Tibial nerve (tissue), 4 donors: ENCODE measurements around the gene KIF26A. TPM values are rescaled to one million over a fixed set of nuclear protein-coding genes. Genes with fewer than 3 reads are reported as not detected.

Experiments used
- DNase-seq, 2 donors: peaks; one replicate each; pipeline ENCODE4 v3.0.0-alpha.2; 2019; ENCODE audit warnings: low spot score in 2 of 2
- H3K27ac ChIP-seq, 4 donors: fragments of 200-600 bp; sonication (generic) in 3 of 4; one replicate each; pipeline ENCODE4 v1.5.1; 2017 to 2019; ENCODE audit warnings: mild to moderate bottlenecking in 1 of 4
- H3K27me3 ChIP-seq, 2 donors: fragments of 200-600 bp; sonication (generic) in 1 of 2; one replicate each; pipeline versions ENCODE4 v1.5.1 to v1.6.0; 2017 to 2019
- H3K36me3 ChIP-seq, 3 donors: fragments of 200-600 bp; sonication (generic); one replicate each; pipeline ENCODE4 v1.5.1; 2018 to 2019
- H3K4me1 ChIP-seq, 4 donors: fragments of 200-600 bp; sonication (generic) in 3 of 4; one replicate each; pipeline ENCODE4 v1.5.1; 2017 to 2019
- H3K4me3 ChIP-seq, 4 donors: fragments of 200-600 bp; sonication (generic) in 3 of 4; one replicate each; pipeline ENCODE4 v1.5.1; 2017 to 2019; ENCODE audit warnings: mild to moderate bottlenecking in 1 of 4, moderate library complexity in 1 of 4
- H3K9me3 ChIP-seq, 4 donors: fragments of 200-600 bp; sonication (generic) in 3 of 4; one replicate each; pipeline ENCODE4 v1.5.1; 2017 to 2019
- EP300 ChIP-seq, 2 donors: sonication (generic); formaldehyde crosslinking; IDR thresholded peaks; one replicate each; pipeline ENCODE4 v1.6.1; 2017; ENCODE audit warnings: antibody characterized with exemption in 2 of 2, mild to moderate bottlenecking in 1 of 2
- POLR2A ChIP-seq, 2 donors: fragments of 450-650 bp; IDR thresholded peaks; one replicate each; pipeline ENCODE4 v1.6.1; 2017; ENCODE audit warnings: antibody characterized with exemption in 2 of 2, mild to moderate bottlenecking in 2 of 2, moderate library complexity in 2 of 2
- WGBS, 2 donors: methylation state at CpG; one replicate each; pipeline ENCODE4 v1.1.5; 2018; 5-methylcytosine and 5-hydroxymethylcytosine counted together
- total RNA-seq, 4 donors: library from RNA; depleted of rRNA; stranded (reverse); fragments of >200 nt; gene quantifications; one replicate each; pipeline ENCODE4 v1.1.0, GENCODE V29; 2016
- TF ChIP-seq, protein P1 (sequence below), 5 experiments: fragments of 200-600 bp in 3 of 5; fragments of 450-650 bp in 2 of 5; sonication (generic) in 3 of 5; IDR thresholded peaks; one replicate each; pipeline ENCODE4 v1.5.1; 2016 to 2019; ENCODE audit warnings: antibody characterized with exemption in 5 of 5, mild to moderate bottlenecking in 3 of 5, moderate library complexity in 2 of 5

Gene KIF26A
- total RNA-seq, 4 donors from 2014 or later = 2.6 to 4.2 (median 3.3) TPM

DNA sequence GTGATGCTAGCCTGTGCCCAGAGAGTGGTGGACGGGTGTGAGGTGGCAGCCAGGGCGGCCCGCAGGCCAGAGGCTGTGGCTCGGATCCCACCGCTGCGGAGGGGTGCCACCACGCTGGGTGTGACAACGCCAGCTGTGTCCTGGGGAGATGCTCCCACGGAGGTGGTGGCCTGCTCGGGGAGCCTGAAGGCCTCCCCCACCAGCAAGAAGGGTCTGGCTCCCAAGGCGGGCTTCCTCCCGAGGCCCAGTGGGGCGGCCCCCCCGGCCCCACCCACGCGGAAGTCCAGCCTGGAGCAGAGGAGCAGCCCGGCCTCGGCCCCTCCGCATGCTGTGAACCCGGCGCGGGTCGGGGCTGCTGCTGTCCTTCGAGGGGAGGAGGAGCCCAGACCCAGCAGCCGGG is 38.2 kb downstream of the KIF26A start:
- 84 to 88% methylated on average over 7 to 10 of the region's 25 CpGs for WGBS, 2 donors
- no peak for DNase-seq
- TF ChIP-seq POLR2A (IDR thresholded peaks at IDR 0.05) = no peak
- no peak for TF ChIP-seq EP300 (IDR thresholded peaks at IDR 0.05)
- TF ChIP-seq, protein P1, sequence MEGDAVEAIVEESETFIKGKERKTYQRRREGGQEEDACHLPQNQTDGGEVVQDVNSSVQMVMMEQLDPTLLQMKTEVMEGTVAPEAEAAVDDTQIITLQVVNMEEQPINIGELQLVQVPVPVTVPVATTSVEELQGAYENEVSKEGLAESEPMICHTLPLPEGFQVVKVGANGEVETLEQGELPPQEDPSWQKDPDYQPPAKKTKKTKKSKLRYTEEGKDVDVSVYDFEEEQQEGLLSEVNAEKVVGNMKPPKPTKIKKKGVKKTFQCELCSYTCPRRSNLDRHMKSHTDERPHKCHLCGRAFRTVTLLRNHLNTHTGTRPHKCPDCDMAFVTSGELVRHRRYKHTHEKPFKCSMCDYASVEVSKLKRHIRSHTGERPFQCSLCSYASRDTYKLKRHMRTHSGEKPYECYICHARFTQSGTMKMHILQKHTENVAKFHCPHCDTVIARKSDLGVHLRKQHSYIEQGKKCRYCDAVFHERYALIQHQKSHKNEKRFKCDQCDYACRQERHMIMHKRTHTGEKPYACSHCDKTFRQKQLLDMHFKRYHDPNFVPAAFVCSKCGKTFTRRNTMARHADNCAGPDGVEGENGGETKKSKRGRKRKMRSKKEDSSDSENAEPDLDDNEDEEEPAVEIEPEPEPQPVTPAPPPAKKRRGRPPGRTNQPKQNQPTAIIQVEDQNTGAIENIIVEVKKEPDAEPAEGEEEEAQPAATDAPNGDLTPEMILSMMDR (IDR thresholded peaks at IDR 0.05) = no peak
- H3K27me3 ChIP-seq = no peaks in the 10 kb centered on the region
- H3K36me3 ChIP-seq = peaks cover 0 to 77% (median 0%) of the 10 kb centered on the region in 3 donors
- no peak overlapping the region for H3K27ac ChIP-seq
- no peaks in the 10 kb centered on the region for H3K9me3 ChIP-seq
- H3K4me1 ChIP-seq = no peaks in the 10 kb centered on the region
- no peak overlapping the region for H3K4me3 ChIP-seq

DNA sequence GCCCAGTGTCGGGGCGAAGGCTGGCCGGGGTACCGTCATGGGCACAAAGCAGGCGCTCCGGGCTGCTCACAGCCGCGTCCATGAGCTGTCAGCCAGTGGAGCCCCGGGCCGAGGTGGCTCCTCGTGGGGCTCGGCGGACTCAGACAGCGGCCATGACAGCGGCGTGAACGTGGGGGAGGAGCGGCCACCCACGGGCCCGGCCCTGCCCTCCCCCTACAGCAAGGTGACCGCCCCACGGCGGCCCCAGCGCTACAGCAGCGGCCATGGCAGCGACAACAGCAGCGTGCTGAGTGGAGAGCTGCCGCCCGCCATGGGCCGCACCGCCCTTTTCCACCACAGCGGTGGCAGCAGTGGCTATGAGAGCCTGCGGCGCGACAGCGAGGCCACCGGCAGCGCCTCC is 39.0 kb downstream of the KIF26A start:
- WGBS, 2 donors = 92 to 94% methylated on average over 28 to 34 of the region's 38 CpGs
- no peaks in the 10 kb centered on the region for H3K4me1 ChIP-seq
- TF ChIP-seq, protein P1 (IDR thresholded peaks at IDR 0.05) = no peak
- no peak overlapping the region for H3K27ac ChIP-seq
- H3K4me3 ChIP-seq = no peak overlapping the region
- no peak for DNase-seq
- no peaks in the 10 kb centered on the region for H3K9me3 ChIP-seq
- no peaks in the 10 kb centered on the region for H3K27me3 ChIP-seq
- peaks cover 0 to 69% (median 0%) of the 10 kb centered on the region in 3 donors for H3K36me3 ChIP-seq

DNA sequence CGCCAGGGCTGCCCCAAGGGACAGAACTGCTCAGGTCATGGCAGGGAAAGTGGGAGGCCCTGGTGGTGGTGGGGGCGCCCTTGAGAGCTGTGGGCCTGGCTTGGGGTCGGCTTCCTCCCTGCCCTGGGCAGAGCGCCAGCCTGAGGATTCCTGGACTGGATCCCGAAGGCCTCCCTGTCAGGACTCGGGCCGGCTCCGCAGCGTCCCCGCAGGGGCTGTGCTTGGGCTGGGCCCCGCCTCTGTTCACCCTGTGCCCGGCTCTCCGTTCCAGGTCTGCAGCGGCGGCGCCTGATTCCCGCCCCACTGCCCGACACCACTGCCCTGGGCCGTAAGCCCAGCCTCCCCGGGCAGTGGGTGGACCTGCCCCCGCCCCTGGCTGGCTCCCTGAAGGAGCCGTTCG is 39.9 kb downstream of the KIF26A start:
- H3K36me3 ChIP-seq = peaks cover 0 to 60% (median 0%) of the 10 kb centered on the region in 3 donors
- no peaks in the 10 kb centered on the region for H3K4me1 ChIP-seq
- no peaks in the 10 kb centered on the region for H3K9me3 ChIP-seq
- H3K27ac ChIP-seq = no peak overlapping the region
- DNase-seq = no peak
- peaks cover 0 to 2% of the 10 kb centered on the region in 2 donors for H3K27me3 ChIP-seq
- TF ChIP-seq POLR2A (IDR thresholded peaks at IDR 0.05) = no peak
- no peak for TF ChIP-seq EP300 (IDR thresholded peaks at IDR 0.05)
- TF ChIP-seq, protein P1 (IDR thresholded peaks at IDR 0.05) = no peak
- 47 to 60% methylated on average over 2 to 22 of the region's 23 CpGs for WGBS, 2 donors
- H3K4me3 ChIP-seq = no peak overlapping the region

DNA sequence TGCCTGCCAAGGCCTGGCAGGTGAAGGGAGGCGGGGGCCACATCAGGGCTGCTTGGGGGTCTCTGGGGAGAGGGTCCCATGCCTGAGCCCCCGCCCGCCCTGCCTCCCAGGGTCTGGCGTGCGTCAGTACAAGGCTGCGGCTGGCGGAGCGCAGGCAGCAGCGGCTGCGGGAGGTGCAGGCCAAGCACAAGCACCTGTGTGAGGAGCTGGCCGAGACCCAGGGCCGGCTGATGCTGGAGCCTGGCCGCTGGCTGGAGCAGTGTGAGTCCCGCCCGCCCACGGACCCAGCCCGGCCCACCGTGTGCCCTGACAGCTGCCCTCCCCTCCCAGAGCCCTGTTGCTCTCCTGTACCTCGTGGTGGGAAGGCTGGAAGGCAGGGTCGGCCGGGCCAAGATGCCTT is 40.7 kb downstream of the KIF26A start:
- no peaks in the 10 kb centered on the region for H3K9me3 ChIP-seq
- H3K27ac ChIP-seq = no peak overlapping the region
- H3K27me3 ChIP-seq = peaks cover 0 to 6% of the 10 kb centered on the region in 2 donors
- H3K4me3 ChIP-seq = no peak overlapping the region
- 91 to 92% methylated on average over 11 to 12 of the region's 21 CpGs for WGBS, 2 donors
- TF ChIP-seq, protein P1 (IDR thresholded peaks at IDR 0.05) = no peak
- TF ChIP-seq POLR2A (IDR thresholded peaks at IDR 0.05) = no peak
- TF ChIP-seq EP300 (IDR thresholded peaks at IDR 0.05) = no peak
- no peaks in the 10 kb centered on the region for H3K4me1 ChIP-seq
- peaks cover 0 to 52% (median 0%) of the 10 kb centered on the region in 3 donors for H3K36me3 ChIP-seq
- DNase-seq = no peak

DNA sequence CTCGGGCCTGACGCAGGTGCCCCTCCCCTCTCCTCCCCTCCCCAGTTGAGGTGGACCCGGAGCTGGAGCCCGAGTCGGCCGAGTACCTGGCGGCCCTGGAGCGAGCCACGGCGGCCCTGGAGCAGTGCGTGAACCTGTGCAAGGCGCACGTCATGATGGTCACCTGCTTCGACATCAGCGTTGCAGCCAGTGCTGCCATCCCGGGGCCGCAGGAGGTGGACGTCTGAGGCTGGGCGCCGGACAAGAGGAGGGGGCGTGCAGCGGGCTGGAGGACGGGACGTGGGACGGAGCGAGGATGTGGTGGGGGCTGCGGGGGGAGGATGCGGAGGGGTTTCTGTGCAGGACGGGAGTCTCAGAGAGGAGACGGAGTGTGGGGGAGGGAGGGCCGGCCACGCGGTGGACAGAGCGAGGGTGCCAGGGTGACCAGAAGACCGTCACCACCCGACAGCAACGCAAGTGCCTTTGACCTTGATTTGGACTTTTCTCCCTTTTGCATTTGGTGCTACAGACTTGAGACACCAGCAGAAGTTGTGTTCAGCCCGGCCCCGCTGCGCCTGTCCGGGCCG is 41.3 kb downstream of the KIF26A start:
- H3K27me3 ChIP-seq = peaks cover 0 to 7% of the 10 kb centered on the region in 2 donors
- no peak for DNase-seq
- TF ChIP-seq POLR2A (IDR thresholded peaks at IDR 0.05) (no peak), EP300 (IDR thresholded peaks at IDR 0.05) (no peak)
- TF ChIP-seq, protein P1 (IDR thresholded peaks at IDR 0.05) = no peak
- no peaks in the 10 kb centered on the region for H3K9me3 ChIP-seq
- no peak overlapping the region for H3K27ac ChIP-seq
- 85 to 91% methylated on average over 32 to 42 of the region's 42 CpGs for WGBS, 2 donors
- H3K4me1 ChIP-seq = no peaks in the 10 kb centered on the region
- no peak overlapping the region for H3K4me3 ChIP-seq
- H3K36me3 ChIP-seq = peaks cover 0 to 47% (median 0%) of the 10 kb centered on the region in 3 donors
